GM23338 (cell line): Measurements from ENCODE around the gene ADAMTS8. TPM values are rescaled to one million over a fixed set of nuclear protein-coding genes. Genes with fewer than 3 reads are reported as not detected.

ENCODE experiments used
- ATAC-seq: fragments of 200-7000 bp; cut with Tn5 transposase; 3 replicates; pipeline ENCODE4 v1.9.1; 2020
- DNase-seq: peaks from one replicate; pipeline ENCODE4 v3.0.0-alpha.2; 2015; ENCODE audit warnings: low spot score
- H2AFZ ChIP-seq: fragments of 200-600 bp; sonication (generic); 2 replicates; pipeline ENCODE4 v1.8.0; 2016; ENCODE audit warnings: antibody characterized with exemption, mild to moderate bottlenecking, moderate library complexity
- H3F3A ChIP-seq: fragments of 200-600 bp; sonication (generic); replicated peaks from 2 replicates; pipeline ENCODE4 v1.8.0; 2017; ENCODE audit warnings: antibody characterized with exemption, mixed run types, low read depth
- H3K27ac ChIP-seq: fragments of 200-600 bp; sonication (generic); 2 replicates; pipeline ENCODE4 v1.6.1; 2016; ENCODE audit warnings: low read depth
- H3K27me3 ChIP-seq: fragments of 200-600 bp; sonication (generic); 2 replicates; pipeline ENCODE4 v1.8.0; 2016; ENCODE audit warnings: mild to moderate bottlenecking, mixed run types, moderate library complexity; ENCODE audit not compliant: insufficient read depth
- H3K36me3 ChIP-seq: fragments of 200-600 bp; sonication (generic); 2 replicates; pipeline ENCODE4 v1.8.0; 2016; ENCODE audit warnings: mild to moderate bottlenecking; ENCODE audit not compliant: insufficient read depth
- H3K4me1 ChIP-seq: fragments of 200-600 bp; sonication (generic); 2 replicates; pipeline ENCODE4 v1.8.0; 2016; ENCODE audit warnings: mild to moderate bottlenecking, moderate library complexity; ENCODE audit not compliant: insufficient read depth
- H3K4me2 ChIP-seq: fragments of 200-600 bp; sonication (generic); 2 replicates; pipeline ENCODE4 v1.7.1; 2017; ENCODE audit warnings: mixed run types
- H3K4me3 ChIP-seq: fragments of 200-600 bp; sonication (generic); 2 replicates; pipeline ENCODE4 v1.6.1; 2016; ENCODE audit warnings: mixed run types
- H3K79me2 ChIP-seq: fragments of 200-600 bp; sonication (generic); replicated peaks from 2 replicates; pipeline ENCODE4 v1.8.0; 2017; ENCODE audit warnings: mild to moderate bottlenecking; ENCODE audit not compliant: insufficient read depth
- H3K9me2 ChIP-seq: fragments of 200-600 bp; sonication (generic); 2 replicates; pipeline ENCODE4 v1.8.0; 2017; ENCODE audit not compliant: insufficient read depth
- H4K20me1 ChIP-seq: fragments of 200-600 bp; sonication (generic); replicated peaks from 2 replicates; pipeline ENCODE4 v1.8.0; 2017; ENCODE audit warnings: mild to moderate bottlenecking; ENCODE audit not compliant: insufficient read depth
- H3K27ac Mint-ChIP-seq: 2 replicates; pipeline ENCODE4 v1.8.0; 2020; ENCODE audit warnings: inconsistent platforms, mild to moderate bottlenecking, moderate library complexity, mixed read lengths
- H3K27me3 Mint-ChIP-seq: 3 replicates; pipeline ENCODE4 v1.8.0; 2022; ENCODE audit warnings: low read depth, mild to moderate bottlenecking, moderate library complexity, mixed read lengths, inconsistent platforms; ENCODE audit not compliant: insufficient read depth, poor library complexity
- H3K36me3 Mint-ChIP-seq: 3 replicates; pipeline ENCODE4 v1.8.0; 2021; ENCODE audit warnings: low read depth, mild to moderate bottlenecking, inconsistent platforms, moderate library complexity, mixed read lengths
- H3K4me1 Mint-ChIP-seq: 3 replicates; pipeline ENCODE4 v1.8.0; 2020; ENCODE audit warnings: mild to moderate bottlenecking, inconsistent platforms, mixed read lengths
- H3K4me3 Mint-ChIP-seq: 3 replicates; pipeline ENCODE4 v1.8.0; 2021; ENCODE audit warnings: moderate library complexity, mild to moderate bottlenecking, inconsistent platforms, mixed read lengths
- H3K9me3 Mint-ChIP-seq: 3 replicates; pipeline ENCODE4 v1.8.0; 2020; ENCODE audit warnings: moderate library complexity, mild to moderate bottlenecking, inconsistent platforms, mixed read lengths
- NANOG ChIP-seq: IDR thresholded peaks from 2 replicates; pipeline ENCODE4 v1.6.1; 2016; ENCODE audit warnings: antibody characterized with exemption, borderline replicate concordance
- STAT1 ChIP-seq: IDR thresholded peaks from one replicate; pipeline ENCODE4 v1.6.1; 2016; ENCODE audit warnings: antibody characterized with exemption; ENCODE audit not compliant: unreplicated experiment
- polyA plus RNA-seq: library from polyadenylated mRNA; unstranded; fragments of >200 nt; fragmentation: Nextera tagmentation; extraction: Ambion mirVana; gene quantifications from 2 replicates; pipeline ENCODE4 v1.2.1, GENCODE V29; 2016
- total RNA-seq: library from RNA; depleted of rRNA; stranded (reverse); fragments of >200 nt; shearing (Covaris generic); gene quantifications from 2 replicates; pipeline ENCODE4 v1.2.3, GENCODE V29; 2014
- TF ChIP-seq, protein P1 (sequence below): IDR thresholded peaks from 2 replicates; pipeline ENCODE4 v1.6.1; 2016; ENCODE audit warnings: antibody characterized with exemption
- TF ChIP-seq, protein P2 (sequence below): IDR thresholded peaks from one replicate; pipeline ENCODE4 v1.6.1; 2018; ENCODE audit warnings: antibody characterized with exemption; ENCODE audit not compliant: unreplicated experiment

ADAMTS8 gene
- total and polyA plus RNA-seq, 2 experiments from 2014 or later: 7.5 to 16.2 TPM

DNA sequence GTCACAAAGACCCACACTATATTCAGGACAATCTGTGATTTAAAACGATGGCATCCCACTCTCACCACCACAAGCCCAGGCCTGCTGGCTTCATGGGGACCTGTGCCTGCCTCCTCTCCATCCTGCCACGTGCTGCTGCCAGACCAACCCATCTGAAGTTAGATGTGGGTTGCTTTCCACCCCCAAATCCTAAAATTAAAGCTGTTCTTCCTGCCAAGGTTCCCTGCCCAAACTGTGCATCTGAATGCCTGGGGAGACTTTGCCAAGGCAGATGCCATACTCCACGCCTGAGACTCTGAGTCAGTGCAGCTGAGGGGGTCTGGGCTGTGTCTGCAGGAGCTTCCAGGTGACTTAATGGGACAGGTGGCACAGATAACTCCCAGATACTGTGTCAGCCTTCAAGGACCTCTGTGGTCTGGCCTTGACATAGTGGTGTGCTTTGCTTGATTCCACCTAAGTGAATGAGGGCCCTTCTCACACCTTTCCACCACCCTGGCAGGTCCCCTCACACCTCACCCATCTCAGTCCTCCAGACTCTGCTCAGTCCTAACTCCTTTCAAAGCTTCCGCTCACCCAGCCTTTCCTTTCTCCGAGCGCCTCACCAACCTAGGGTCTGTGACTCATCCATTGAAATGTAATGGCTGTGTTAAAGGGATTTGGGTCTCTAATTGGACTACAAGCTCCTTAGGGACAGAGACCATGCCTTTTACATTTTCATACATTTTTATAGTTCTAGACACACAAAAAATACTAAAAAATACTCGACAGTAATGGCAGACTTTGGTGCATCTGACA lies 18.6 kb downstream of the ADAMTS8 start:
- H3K36me3 Mint-ChIP-seq: peaks cover 48% of the 10 kb centered on the region
- no peaks in the 10 kb centered on the region for H3F3A ChIP-seq
- H3K36me3 ChIP-seq: no peaks in the 10 kb centered on the region
- TF ChIP-seq, protein P1, sequence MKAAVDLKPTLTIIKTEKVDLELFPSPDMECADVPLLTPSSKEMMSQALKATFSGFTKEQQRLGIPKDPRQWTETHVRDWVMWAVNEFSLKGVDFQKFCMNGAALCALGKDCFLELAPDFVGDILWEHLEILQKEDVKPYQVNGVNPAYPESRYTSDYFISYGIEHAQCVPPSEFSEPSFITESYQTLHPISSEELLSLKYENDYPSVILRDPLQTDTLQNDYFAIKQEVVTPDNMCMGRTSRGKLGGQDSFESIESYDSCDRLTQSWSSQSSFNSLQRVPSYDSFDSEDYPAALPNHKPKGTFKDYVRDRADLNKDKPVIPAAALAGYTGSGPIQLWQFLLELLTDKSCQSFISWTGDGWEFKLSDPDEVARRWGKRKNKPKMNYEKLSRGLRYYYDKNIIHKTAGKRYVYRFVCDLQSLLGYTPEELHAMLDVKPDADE: no peak
- TF ChIP-seq NANOG (no peak), STAT1 (no peak)
- peaks cover 10% of the 10 kb centered on the region; the same call in 1 of the 2 replicates for H3K4me1 ChIP-seq
- H3K4me2 ChIP-seq: no peak overlapping the region
- H3K9me3 Mint-ChIP-seq: no peaks in the 10 kb centered on the region; the same call in 2 of the 3 replicates
- no peaks in the 10 kb centered on the region for H3K79me2 ChIP-seq
- no peak overlapping the region for H3K27ac Mint-ChIP-seq
- no peaks in the 10 kb centered on the region for H4K20me1 ChIP-seq
- H3K4me3 Mint-ChIP-seq: no peak overlapping the region
- no peaks in the 10 kb centered on the region for H3K27me3 ChIP-seq
- no peak overlapping the region for H3K27ac ChIP-seq
- no peak overlapping the region for H2AFZ ChIP-seq
- no peak for DNase-seq
- H3K4me3 ChIP-seq: no peak overlapping the region
- ATAC-seq: no peak
- H3K4me1 Mint-ChIP-seq: peaks cover 40% of the 10 kb centered on the region
- H3K27me3 Mint-ChIP-seq: peaks cover 8% of the 10 kb centered on the region
- H3K9me2 ChIP-seq: no peaks in the 10 kb centered on the region

DNA sequence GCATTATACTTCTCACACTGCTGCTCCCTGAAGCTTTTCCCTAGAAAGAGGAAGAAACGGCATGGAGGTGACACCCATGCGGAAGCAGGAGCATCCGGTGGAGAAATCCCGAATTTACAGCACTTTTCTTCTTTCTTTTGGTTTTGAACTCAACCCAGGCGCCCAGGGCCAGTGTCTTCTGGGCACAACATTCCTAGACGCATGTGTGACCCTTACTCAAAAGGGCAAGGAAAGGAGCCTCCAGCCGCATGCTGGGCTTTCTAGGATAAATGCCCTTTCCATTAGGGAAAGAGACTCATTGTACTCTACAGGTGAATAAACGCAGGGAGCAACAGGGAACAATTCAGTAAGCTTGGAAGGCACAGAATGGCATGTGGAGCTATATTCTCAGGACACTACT lies 19.5 kb downstream of the ADAMTS8 start:
- H3K27me3 Mint-ChIP-seq: peaks cover 6% of the 10 kb centered on the region
- Histone ChIP-seq H3K4me1 (peaks cover 16% of the 10 kb centered on the region; the same call in 1 of the 2 replicates), H3K4me2 (no peak overlapping the region), H3K36me3 (no peaks in the 10 kb centered on the region), H3K4me3 (no peak overlapping the region), H3K27ac (no peak overlapping the region), H3K79me2 (no peaks in the 10 kb centered on the region), H3K27me3 (no peaks in the 10 kb centered on the region), H4K20me1 (no peaks in the 10 kb centered on the region), H2AFZ (no peak overlapping the region), H3F3A (no peaks in the 10 kb centered on the region), H3K9me2 (no peaks in the 10 kb centered on the region)
- no peak overlapping the region for H3K27ac Mint-ChIP-seq
- TF ChIP-seq, protein P2, sequence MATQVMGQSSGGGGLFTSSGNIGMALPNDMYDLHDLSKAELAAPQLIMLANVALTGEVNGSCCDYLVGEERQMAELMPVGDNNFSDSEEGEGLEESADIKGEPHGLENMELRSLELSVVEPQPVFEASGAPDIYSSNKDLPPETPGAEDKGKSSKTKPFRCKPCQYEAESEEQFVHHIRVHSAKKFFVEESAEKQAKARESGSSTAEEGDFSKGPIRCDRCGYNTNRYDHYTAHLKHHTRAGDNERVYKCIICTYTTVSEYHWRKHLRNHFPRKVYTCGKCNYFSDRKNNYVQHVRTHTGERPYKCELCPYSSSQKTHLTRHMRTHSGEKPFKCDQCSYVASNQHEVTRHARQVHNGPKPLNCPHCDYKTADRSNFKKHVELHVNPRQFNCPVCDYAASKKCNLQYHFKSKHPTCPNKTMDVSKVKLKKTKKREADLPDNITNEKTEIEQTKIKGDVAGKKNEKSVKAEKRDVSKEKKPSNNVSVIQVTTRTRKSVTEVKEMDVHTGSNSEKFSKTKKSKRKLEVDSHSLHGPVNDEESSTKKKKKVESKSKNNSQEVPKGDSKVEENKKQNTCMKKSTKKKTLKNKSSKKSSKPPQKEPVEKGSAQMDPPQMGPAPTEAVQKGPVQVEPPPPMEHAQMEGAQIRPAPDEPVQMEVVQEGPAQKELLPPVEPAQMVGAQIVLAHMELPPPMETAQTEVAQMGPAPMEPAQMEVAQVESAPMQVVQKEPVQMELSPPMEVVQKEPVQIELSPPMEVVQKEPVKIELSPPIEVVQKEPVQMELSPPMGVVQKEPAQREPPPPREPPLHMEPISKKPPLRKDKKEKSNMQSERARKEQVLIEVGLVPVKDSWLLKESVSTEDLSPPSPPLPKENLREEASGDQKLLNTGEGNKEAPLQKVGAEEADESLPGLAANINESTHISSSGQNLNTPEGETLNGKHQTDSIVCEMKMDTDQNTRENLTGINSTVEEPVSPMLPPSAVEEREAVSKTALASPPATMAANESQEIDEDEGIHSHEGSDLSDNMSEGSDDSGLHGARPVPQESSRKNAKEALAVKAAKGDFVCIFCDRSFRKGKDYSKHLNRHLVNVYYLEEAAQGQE: no peak
- TF ChIP-seq, protein P1: no peak
- H3K4me1 Mint-ChIP-seq: peaks cover 40% of the 10 kb centered on the region
- DNase-seq (no peak), ATAC-seq (no peak)
- peaks cover 47% of the 10 kb centered on the region for H3K36me3 Mint-ChIP-seq
- H3K4me3 Mint-ChIP-seq: no peak overlapping the region
- no peaks in the 10 kb centered on the region; the same call in 2 of the 3 replicates for H3K9me3 Mint-ChIP-seq
